Transverse colon (tissue), 4 donors: ENCODE measurements around the gene DUSP15.

Experiments used
- CTCF ChIP-seq, 5 experiments: fragments of 200-600 bp in 3 of 5; fragments of 450-650 bp in 2 of 5; sonication (generic) in 3 of 5; IDR thresholded peaks; 1 replicate in 2 of 5; 2 replicates in 3 of 5; pipeline ENCODE4 v1.5.1; 2016 to 2017; ENCODE audit warnings: antibody characterized with exemption in 5 of 5, inconsistent platforms in 3 of 5, mild to moderate bottlenecking in 2 of 5, moderate library complexity in 1 of 5
- EP300 ChIP-seq: sonication (generic); formaldehyde crosslinking; IDR thresholded peaks from one replicate; pipeline ENCODE4 v1.6.1; 2017; ENCODE audit warnings: antibody characterized with exemption, low read depth
- POLR2A ChIP-seq: fragments of 450-650 bp; IDR thresholded peaks from one replicate; pipeline ENCODE4 v1.6.1; 2016; ENCODE audit warnings: antibody characterized with exemption, mild to moderate bottlenecking, moderate library complexity
- POLR2AphosphoS5 ChIP-seq, 3 donors: sonication (generic); formaldehyde crosslinking; IDR thresholded peaks; one replicate each; pipeline ENCODE4 v1.6.1; 2016; ENCODE audit warnings: antibody characterized with exemption in 3 of 3

- TF ChIP-seq CTCF (IDR thresholded peaks at IDR 0.05) (no peak), POLR2A (no peak), EP300 (no peak), POLR2AphosphoS5 (IDR thresholded peaks at IDR 0.05) (no peak)
Measured at GRCh38 chr20:31840906-31841816, 29.2 kb downstream of the DUSP15 start.
